ENCODE results near the gene PBX2.
"Not testable (repeated sequence)": the region's sequence is repeated elsewhere in the genome, so short reads cannot be mapped to it uniquely, and the experiment has no call there.

Gene PBX2

DNA sequence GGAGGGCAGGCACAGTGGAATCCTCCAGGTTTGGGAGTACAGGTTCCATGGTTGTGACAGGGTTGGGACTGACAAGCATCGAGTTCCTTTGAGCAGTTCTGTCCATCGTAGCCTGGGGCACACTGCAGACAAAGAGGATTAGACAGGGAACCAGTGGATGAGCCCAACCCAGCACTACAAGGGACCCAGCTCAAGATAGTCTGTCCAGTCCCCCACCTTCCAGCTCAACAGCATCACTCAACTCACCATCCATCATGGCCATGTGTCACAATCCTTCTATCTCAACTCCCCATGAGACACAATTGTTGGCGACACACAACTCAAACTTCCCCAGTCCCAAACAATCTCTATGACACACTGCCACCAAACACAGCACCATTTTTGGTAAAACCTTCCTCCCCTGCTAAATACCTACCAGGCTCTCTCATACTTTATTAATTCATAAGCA, 14.3 kb upstream of the PBX2 start:
- no peak overlapping the region for H3K4me3 ChIP-seq (ENCODE audit: low read length)
- DNase-seq (ENCODE audit: low read depth, low spot score), result no peak

DNA sequence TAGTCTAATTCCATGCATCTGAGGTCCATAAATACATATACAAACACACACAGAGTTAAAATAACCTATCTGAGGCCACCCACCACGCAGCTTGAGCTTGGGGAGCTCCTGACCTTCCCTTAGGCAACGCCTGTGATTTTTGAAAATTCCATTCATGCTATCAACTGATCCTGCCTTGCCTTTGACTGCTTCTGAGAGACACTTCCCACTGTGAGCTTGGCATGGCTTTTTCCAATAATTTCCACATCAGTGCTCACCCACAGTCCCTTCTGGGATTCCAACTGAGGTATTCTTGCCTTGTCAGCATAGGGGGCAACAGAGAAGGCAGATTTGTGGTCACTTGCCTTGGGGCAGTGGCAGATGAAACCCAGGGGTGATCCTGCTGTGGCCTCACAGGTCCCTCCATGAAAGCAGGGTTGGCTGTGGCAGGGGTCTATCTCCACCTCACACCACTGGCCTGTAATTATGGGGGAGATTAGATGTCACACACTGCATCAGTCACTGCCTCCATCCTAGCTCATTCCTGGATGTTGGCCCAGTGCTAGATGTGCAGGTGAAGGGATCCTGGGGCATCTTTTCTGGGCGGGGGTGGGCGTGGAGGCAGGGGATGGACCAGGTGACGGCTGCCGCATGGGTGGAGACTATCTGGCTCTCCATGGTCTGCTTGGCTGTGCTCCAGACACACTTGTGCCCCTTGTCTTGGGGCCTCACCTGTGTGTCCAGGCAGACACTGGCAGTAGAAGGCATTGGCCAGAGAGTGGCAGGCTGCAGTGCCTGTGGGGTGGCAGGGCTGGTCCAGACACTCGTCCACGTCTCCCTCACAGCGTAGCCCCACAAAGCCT, 13.6 kb upstream of the PBX2 start:
- DNase-seq (ENCODE audit: low read depth, low spot score), result no peak
- H3K4me3 ChIP-seq (ENCODE audit: low read length), result no peak overlapping the region

GRCh38 chr6:32202186-32202585, 12.2 kb upstream of the PBX2 start:
- H3K4me3 ChIP-seq (ENCODE audit: low read length), result no peak overlapping the region
- no peak for DNase-seq (ENCODE audit: low read depth, low spot score)

DNA sequence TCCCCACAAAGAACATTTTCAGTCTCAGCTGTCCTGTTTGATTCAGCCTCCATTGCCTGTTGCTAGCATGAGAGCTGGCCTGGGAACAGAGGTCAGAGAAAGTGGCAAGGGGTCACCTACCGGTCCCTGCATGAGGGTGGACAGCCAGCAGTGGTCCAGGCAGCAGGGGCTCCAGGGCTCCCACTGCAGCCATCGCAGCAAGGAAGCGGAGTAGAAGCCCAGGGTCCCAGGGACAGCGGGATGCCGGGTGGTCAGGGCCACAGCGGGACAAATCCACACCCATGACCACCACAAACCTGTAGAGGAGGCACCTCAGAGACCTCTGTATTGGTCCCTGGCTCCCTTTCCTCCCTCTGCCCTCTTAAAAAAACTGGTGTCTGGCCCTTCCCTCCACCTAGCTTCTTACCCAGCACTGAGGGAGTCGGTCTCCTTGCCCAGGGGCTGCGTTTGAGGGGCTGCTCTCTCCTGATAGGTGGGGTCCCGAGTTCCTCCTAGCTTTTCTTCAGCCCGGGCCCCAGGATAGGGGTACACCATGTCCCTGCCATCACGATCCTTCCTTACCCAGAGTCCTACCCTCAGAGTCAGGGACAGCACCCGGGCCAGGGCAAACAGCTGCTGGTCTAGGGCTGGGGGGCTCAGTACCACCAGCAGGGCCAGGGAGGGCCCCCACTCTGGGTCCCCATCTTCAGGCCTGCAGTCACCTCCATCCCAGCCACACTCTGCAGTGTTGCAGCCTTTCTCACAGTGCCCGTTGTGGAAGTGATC, 10.9 kb upstream of the PBX2 start:
- H3K4me3 ChIP-seq (ENCODE audit: low read length), result no peak overlapping the region
- no peak for DNase-seq (ENCODE audit: low read depth, low spot score)

DNA sequence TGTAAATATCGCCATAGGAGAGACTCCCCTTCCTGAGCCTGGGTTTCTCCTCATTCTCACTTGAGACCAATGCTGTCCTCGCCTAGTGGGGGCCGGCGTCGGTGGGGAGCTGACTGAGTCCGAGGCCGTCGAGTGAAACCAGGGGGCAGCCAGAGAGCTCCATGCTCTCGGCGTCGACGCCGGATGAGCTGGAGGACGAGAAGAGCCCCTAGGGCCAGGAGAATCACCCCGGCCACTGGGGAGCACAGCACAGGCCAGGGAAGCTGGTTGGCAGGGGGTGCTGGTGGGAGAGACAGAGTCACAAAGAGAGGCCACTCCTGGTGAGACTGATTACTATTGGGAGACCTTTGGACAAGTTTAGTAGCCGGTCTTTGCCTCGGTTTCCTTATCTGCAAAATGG, 8.9 kb upstream of the PBX2 start:
- H3K4me3 ChIP-seq (ENCODE audit: low read length), result no peak overlapping the region
- no peak for DNase-seq (ENCODE audit: low read depth, low spot score)

- DNase-seq (ENCODE audit: low read depth, low spot score), result no peak
- H3K4me3 ChIP-seq (ENCODE audit: low read length), result no peak overlapping the region
Observed at GRCh38 chr6:32198345-32198696, 8.3 kb upstream of the PBX2 start.

DNA sequence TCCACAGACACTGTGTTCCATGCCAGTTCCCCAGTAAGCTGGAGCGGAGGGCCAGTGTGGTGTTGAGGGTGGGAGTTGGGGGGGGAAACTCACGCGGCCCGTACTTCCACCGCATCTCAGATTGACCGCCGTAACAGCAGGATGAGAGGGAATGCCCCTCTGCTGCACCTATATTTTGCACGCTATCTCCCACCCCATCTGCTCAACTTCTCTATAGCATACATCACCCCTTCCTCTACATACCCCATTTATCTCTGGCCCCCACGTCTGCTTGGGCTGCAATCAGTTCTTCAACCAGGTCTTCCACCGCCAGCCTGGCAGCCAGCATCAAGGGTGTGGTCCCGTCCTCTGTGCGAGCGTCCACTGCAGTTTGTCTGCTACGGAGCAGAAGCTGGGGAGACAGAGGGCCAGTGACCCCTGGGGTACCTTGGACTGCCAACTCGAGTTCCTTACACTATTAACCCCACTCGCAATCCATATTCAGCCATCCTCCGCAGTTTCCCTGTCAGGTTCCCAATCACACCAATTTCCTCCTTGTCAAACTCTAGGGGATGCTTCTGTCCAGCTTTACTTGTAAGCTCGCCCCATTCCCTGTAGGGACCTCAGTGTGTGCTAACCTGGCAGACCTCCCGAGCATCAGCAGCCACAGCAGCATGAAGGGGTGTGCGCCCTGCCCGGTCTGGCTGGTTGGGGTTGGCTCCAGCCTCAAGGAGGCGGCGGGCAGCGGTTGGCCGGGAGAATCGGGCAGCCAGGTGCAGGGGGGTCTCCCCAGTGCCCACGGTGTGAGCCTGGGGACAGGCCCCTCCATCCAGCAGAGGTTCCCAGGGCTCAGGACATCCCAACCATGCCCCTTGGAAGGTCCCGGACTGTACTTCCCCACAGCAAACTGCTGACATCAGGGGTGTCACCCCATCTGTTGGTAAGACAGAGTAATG, 6.9 kb upstream of the PBX2 start:
- no peak for DNase-seq (ENCODE audit: low read depth, low spot score)
- H3K4me3 ChIP-seq (ENCODE audit: low read length), result peak overlapping the region; percentile 98

DNA sequence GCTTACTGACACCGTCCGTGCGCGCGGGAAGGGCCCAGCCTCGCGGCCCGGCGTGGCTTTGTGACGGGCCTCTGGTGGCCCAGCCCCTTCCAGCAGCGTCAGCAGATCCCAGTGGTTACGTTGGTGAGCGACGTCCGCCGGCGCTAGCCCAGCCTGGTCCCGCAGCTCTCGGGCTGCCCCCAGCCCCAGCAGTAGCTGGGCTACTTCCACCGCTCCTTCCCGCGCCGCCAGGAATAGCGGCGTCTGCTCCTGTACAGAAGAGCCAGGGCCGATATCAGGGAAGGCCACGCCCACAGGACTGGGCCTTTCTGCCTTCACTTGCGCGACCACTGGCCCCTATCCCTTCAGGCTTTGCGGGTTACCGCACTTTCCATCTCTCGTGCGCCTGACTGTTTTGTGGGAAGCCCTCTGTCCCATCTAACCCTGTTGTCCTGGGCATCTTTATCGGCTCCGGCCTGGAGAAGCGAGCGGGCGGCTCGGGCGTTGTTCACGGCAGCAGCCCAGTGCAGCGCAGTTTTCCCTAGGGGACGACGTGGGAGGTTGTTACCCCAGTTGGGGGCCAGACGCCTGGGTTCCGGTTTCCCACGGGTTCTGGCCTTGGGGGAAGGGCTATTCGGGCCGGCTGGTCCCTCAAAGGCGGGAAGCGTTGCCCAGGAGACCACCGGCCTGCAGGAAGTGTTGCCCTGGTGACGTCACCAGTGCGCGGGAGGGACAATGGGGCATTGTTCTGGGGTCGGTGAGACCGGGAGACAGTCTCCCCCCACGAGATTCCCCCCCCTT, 6.1 kb upstream of the PBX2 start:
- DNase-seq (ENCODE audit: low read depth, low spot score), result no peak
- H3K4me3 ChIP-seq (ENCODE audit: low read length), result peak overlapping the region; percentile 98

DNA sequence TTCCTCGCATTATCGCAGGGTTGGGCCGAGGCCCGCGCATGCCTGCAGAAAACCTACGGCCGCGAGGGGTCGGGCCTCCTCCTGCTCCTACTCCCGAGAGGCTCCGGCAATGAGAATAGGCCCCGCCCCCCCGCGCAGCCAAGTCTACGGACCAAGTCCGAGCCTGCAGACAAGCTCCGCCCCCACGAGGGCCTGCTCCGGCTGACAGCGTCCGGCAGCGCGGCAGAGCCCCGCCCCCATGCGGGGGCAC, 5.6 kb upstream of the PBX2 start:
- H3K4me3 ChIP-seq (ENCODE audit: low read length), result peak overlapping the region; percentile 98
- peak; percentile 98 for DNase-seq (ENCODE audit: low read depth, low spot score)

DNA sequence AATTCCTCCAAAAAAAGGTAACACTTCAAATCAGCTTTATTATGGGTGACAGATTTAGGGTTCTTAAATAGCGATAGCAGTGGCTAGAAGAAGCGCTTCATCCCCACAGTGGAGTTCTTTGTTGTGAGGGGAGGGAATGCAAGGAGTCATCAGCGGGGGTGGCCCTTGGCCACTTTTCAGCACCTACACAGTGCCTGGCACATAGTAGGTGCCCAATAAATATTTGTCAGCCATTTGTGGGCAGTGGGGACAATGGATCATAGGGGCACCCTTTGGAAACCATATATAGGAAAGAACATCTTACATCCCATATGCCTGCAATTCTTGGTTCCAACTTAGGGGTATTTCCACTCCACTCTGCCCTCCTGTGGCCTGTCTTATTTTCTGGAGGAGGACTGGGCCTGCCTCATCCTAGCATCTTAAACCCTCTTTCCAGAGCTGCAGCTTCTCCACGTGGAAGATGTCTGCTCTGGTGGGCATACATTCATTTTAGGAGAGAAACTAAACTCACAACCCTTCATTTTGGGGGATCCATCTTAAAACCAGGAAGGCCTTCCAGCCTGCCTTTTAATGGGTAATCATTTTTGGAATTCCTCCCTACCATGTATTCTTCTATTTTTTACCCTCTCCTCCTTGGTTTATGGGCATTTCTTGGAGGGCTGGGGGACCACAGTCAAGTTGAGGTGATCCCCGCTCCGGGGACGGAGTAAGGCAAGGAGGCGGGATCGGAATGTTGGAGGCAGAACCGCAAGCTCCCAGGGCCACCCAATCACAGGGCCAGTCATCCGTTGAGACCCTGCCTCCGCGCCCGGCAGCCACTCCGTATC, 5.0 kb upstream of the PBX2 start:
- peak overlapping the region; percentile 98 for H3K4me3 ChIP-seq (ENCODE audit: low read length)
- peak; percentile 68 for DNase-seq (ENCODE audit: low read depth, low spot score)

DNA sequence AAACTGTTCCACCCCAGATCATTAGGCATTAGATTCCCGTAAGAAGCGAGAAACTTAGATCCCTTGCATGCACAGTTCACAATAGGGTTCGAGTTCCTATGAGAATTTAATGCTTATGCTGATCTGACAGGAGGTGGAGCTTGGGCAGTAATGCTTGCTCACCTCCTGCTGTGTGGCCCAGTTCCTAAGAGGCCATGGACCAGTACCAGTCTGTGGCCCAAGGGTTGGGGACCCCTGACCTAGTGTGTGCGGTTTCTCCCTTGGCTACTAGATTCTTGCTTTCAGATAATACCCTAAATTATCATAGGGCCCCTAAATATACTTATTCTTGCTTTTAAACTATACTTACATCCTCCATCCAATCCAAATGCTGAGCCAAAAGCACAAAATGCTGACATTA, 4.4 kb upstream of the PBX2 start:
- DNase-seq (ENCODE audit: low read depth, low spot score), result no peak
- peak overlapping the region; percentile 98; the same call in 1 of the 2 replicates for H3K4me3 ChIP-seq (ENCODE audit: low read length)

DNA sequence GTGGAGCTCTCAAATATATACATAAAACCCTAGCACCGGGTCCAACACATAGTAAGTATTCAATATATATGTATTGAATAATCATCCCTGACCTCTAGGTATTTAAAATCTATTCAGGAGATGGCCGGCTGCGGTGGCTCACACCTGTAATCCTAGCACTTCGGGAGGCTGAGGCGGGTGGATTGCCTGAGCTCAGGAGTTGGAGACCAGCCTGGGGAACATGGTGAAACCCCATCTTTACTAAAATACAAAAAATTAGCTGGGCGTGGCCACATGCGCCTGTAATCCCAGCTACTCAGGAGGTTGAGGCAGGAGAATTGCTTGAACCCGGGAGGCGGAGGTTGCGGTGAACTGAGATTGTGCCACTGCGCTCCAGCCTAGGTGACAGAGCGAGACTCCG, 3.1 kb upstream of the PBX2 start:
- H3K4me3 ChIP-seq (ENCODE audit: low read length), result peak overlapping the region; percentile 62
- not testable (repeated sequence) for DNase-seq (ENCODE audit: low read depth, low spot score)

DNA sequence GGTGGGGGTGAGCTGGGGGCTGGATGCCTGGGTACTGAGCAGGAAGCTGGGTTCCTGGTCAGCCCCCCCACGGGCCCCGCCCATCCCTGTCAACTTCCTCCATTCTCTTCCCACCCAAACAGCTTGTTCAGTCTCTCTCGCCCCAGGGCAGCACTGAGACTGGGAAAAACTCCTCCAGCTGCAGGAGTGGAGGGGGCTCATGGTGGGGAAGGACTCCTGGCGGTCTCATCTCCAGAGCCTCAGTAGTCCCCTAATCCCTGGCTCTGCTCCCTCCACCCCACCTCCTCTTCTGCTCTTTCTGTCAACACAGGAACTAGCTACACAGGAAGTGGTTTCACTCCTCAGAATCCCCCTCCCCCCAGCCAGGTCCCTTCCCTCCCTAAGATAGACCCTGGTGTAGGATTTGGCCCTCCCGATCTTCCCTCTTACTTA, 2.6 kb upstream of the PBX2 start, which contains the start of gene GPSM3:
Gene GPSM3, minus strand, starts transcription at position 36 of the 432 bp plus-strand sequence. CDS start 130 bp downstream, outside the sequence.
- DNase-seq (ENCODE audit: low read depth, low spot score), result peak; percentile 87

DNA sequence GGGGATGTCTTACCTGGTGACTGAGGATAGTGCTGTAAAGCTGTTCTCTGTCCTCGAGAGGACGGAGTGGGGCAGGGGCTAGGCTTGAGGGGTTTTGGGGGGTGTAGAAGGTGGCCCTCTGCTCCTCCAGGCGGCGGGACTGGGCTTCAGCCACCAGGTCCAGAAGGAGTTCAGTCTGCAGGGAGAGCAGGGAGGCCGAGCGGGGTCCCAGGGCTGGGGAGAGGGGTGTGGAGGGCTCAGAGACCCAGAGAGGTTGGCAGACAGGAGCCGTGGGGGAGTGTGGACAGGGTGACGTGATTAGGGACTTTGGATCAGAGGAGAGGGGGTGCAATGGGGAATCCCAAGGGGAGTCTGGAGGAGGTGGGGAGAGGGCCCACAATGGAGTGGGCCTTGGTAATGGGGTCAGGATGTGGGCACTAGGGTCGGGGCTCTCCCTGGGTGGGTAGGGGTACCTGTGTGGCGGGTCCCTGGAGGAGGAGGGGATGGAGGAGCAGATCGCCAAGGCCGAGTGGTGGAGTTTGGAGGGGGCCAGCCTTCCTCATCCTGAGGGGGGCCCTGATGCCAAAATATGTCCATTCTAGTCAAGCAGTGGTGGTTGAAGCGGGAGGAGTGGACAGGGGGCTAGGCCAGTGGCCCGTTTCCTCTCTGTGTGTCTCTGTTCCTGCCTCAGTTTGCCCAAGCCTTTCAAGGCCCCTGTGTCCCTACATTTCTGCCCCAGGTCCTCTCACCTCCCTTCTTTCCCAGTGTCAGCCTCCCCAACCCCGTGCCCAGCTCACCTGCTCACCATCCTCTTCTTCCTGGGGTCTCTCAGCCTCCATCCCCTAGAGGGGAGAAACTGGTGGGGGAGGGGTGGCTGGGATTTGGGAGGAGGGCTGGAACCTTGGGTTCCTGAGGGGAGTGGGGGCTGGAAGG, 1.9 kb upstream of the PBX2 start:
- DNase-seq (ENCODE audit: low read depth, low spot score), result no peak
- H3K4me3 ChIP-seq (ENCODE audit: low read length), result peak overlapping the region; percentile 62

More for the DNA sequence above, 2.6 kb upstream of the PBX2 start, which contains the start of gene GPSM3:
- peak within 1 kb of the TSS; percentile 62 for H3K4me3 ChIP-seq (ENCODE audit: low read length)

DNA sequence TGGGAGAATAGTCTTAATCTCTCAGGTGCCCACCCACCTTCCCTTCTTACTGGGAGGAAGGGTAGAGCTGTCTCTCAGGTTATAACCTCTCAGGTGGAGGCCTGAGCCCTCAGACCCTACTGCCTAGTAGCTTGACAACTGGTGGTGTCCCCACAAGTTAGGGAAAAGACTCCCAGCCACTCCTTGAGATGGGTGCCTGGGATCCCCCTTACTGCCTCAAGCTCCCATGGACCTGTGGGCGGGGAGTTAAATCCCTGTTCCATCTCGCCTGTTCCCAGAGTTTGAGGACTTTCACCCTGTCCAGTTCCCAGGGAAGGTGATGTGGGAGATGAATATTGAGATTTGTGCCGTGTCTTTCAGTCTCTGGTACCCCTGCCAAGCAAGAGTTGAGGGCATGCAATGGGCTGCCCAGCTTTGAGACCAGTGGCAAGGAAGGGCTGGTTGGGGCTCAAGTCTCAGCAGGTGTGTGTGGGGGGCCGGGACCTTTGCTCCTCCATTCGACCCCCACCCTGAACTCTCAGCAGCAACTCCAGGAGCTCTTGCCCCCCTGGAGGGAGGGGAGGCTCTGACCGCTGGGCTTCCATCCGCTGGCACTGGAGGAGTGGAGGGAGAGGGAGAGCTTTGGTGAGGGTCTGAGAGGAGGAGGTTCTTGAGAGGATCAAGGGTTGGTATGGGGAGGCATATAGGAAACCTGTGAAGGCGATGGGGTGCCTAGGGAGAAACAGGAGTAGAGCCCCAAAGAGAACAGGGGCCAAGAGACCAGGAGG, 1.1 kb upstream of the PBX2 start:
- peak overlapping the region; percentile 62 for H3K4me3 ChIP-seq (ENCODE audit: low read length)
- no peak for DNase-seq (ENCODE audit: low read depth, low spot score)

GRCh38 chr6:32189742-32190053, 304 bp downstream of the PBX2 start:
- DNase-seq (ENCODE audit: low read depth, low spot score), result no peak
- peak overlapping the region; percentile 64 for H3K4me3 ChIP-seq (ENCODE audit: low read length)
